ENCODE data around the gene CHST5. TPM values are rescaled to one million over a fixed set of nuclear protein-coding genes. Genes with fewer than 3 reads are reported as not detected.

The CHST5 gene
- 35.6 TPM for polyA plus RNA-seq
- long read RNA-seq, donor 1 = 0 reads
- long read RNA-seq, donor 2, partial matches to known transcripts = 0 of 8 reads
- long read RNA-seq, donor 2, other reads (novel, unspliced or antisense) = 6 of 8 reads
- long read RNA-seq, donor 3 = 0 reads
- long read RNA-seq, donor 4 = 0 reads
- long read RNA-seq, donor 5, partial matches to known transcripts = 0 of 1 reads
- long read RNA-seq, donor 5, other reads (novel, unspliced or antisense) = 0 of 1 reads
- long read RNA-seq, donor 6, partial matches to known transcripts = 0 of 8 reads
- long read RNA-seq, donor 6, other reads (novel, unspliced or antisense) = 5 of 8 reads
- long read RNA-seq, donor 7, partial matches to known transcripts = 0 of 1 reads
- long read RNA-seq, donor 7, other reads (novel, unspliced or antisense) = 0 of 1 reads
- long read RNA-seq, donor 8, partial matches to known transcripts = 0 of 3 reads
- long read RNA-seq, donor 8, other reads (novel, unspliced or antisense) = 0 of 3 reads
- long read RNA-seq, donor 9, partial matches to known transcripts = 0 of 1 reads
- long read RNA-seq, donor 9, other reads (novel, unspliced or antisense) = 0 of 1 reads
- long read RNA-seq, donor 10, partial matches to known transcripts = 0 of 4 reads
- long read RNA-seq, donor 10, other reads (novel, unspliced or antisense) = 0 of 4 reads
- long read RNA-seq, donor 11 = 0 reads

GRCh38 chr16:75535901-75536300 lies at the start of gene CHST5:
Gene CHST5 (minus strand): TSS chr16:75536108. CDS start chr16:75530384, 5,724 bp downstream.
- peak within 1 kb of the TSS; percentile 18 for H3K4me3 ChIP-seq (ENCODE audit: low read length)
- peak within 1 kb of the TSS; percentile 13 for H3K27ac ChIP-seq (ENCODE audit: low read length)
- peaks cover 36% of the 10 kb centered on the region for H3K4me1 ChIP-seq (ENCODE audit: control insufficient read depth, insufficient read depth, low read length)
- no CpG with 5 or more reads among the region's 7 CpGs for WGBS (ENCODE audit: insufficient coverage, low lambda C conversion rate)
- no peaks in the 10 kb centered on the region for H3K9me3 ChIP-seq (ENCODE audit: control insufficient read depth, low read depth, low read length)
- H3K27me3 ChIP-seq (ENCODE audit: control insufficient read depth, insufficient read depth, low read length) = no peaks in the 10 kb centered on the region
- H3K36me3 ChIP-seq (ENCODE audit: control insufficient read depth, insufficient read depth, low read length) = no peaks in the 10 kb centered on the region
- DNase-seq = peak in 1 of 2 donors; percentile 69

- no peaks in the 10 kb centered on the region for H3K9me3 ChIP-seq (ENCODE audit: control insufficient read depth, low read depth, low read length)
- H3K4me1 ChIP-seq (ENCODE audit: control insufficient read depth, insufficient read depth, low read length) = no peaks in the 10 kb centered on the region
- 100% methylated on average over 1 of the region's 3 CpGs for whole genome bisulfite sequencing (ENCODE audit: insufficient coverage, low lambda C conversion rate)
- no peak for DNase-seq
- H3K36me3 ChIP-seq (ENCODE audit: control insufficient read depth, insufficient read depth, low read length) = peaks cover 5% of the 10 kb centered on the region
- no peaks in the 10 kb centered on the region for H3K27me3 ChIP-seq (ENCODE audit: control insufficient read depth, insufficient read depth, low read length)
- no peak overlapping the region for H3K4me3 ChIP-seq (ENCODE audit: low read length)
- no peak overlapping the region for H3K27ac ChIP-seq (ENCODE audit: low read length)
Measured at GRCh38 chr16:75584108-75584507, 48.2 kb upstream of the CHST5 start.

- no peak overlapping the region for H3K4me3 ChIP-seq (ENCODE audit: low read length)
- H3K9me3 ChIP-seq (ENCODE audit: control insufficient read depth, low read depth, low read length) = no peaks in the 10 kb centered on the region
- no peaks in the 10 kb centered on the region for H3K4me1 ChIP-seq (ENCODE audit: control insufficient read depth, insufficient read depth, low read length)
- WGBS (ENCODE audit: insufficient coverage, low lambda C conversion rate) = 100% methylated on average over 1 of the region's 7 CpGs
- DNase-seq = no peak
- H3K27me3 ChIP-seq (ENCODE audit: control insufficient read depth, insufficient read depth, low read length) = no peaks in the 10 kb centered on the region
- no peak overlapping the region for H3K27ac ChIP-seq (ENCODE audit: low read length)
- peaks cover 47% of the 10 kb centered on the region for H3K36me3 ChIP-seq (ENCODE audit: control insufficient read depth, insufficient read depth, low read length)
Measured at GRCh38 chr16:75579281-75579834, 43.5 kb upstream of the CHST5 start.

- no peaks in the 10 kb centered on the region for H3K4me1 ChIP-seq (ENCODE audit: control insufficient read depth, insufficient read depth, low read length)
- peaks cover 53% of the 10 kb centered on the region for H3K36me3 ChIP-seq (ENCODE audit: control insufficient read depth, insufficient read depth, low read length)
- whole genome bisulfite sequencing (ENCODE audit: insufficient coverage, low lambda C conversion rate) = 83% methylated on average over 1 of the region's 2 CpGs
- no peaks in the 10 kb centered on the region for H3K27me3 ChIP-seq (ENCODE audit: control insufficient read depth, insufficient read depth, low read length)
- no peak for DNase-seq
- no peaks in the 10 kb centered on the region for H3K9me3 ChIP-seq (ENCODE audit: control insufficient read depth, low read depth, low read length)
- H3K27ac ChIP-seq (ENCODE audit: low read length) = no peak overlapping the region
- no peak overlapping the region for H3K4me3 ChIP-seq (ENCODE audit: low read length)
Measured at GRCh38 chr16:75578725-75579124, 42.8 kb upstream of the CHST5 start.

- Histone ChIP-seq H3K27ac (ENCODE audit: low read length) (no peak overlapping the region), H3K36me3 (ENCODE audit: control insufficient read depth, insufficient read depth, low read length) (peaks cover 58% of the 10 kb centered on the region), H3K9me3 (ENCODE audit: control insufficient read depth, low read depth, low read length) (no peaks in the 10 kb centered on the region), H3K4me1 (ENCODE audit: control insufficient read depth, insufficient read depth, low read length) (no peaks in the 10 kb centered on the region), H3K27me3 (ENCODE audit: control insufficient read depth, insufficient read depth, low read length) (no peaks in the 10 kb centered on the region), H3K4me3 (ENCODE audit: low read length) (no peak overlapping the region)
- DNase-seq = no peak
- WGBS (ENCODE audit: insufficient coverage, low lambda C conversion rate) = no CpG with 5 or more reads among the region's 7 CpGs
Measured at GRCh38 chr16:75578212-75578611, 42.3 kb upstream of the CHST5 start.

GRCh38 chr16:75576384-75576811 lies 40.5 kb upstream of the CHST5 start:
- H3K4me3 ChIP-seq (ENCODE audit: low read length) = no peak overlapping the region
- WGBS (ENCODE audit: insufficient coverage, low lambda C conversion rate) = no CpG with 5 or more reads among the region's 3 CpGs
- no peak overlapping the region for H3K27ac ChIP-seq (ENCODE audit: low read length)
- no peaks in the 10 kb centered on the region for H3K27me3 ChIP-seq (ENCODE audit: control insufficient read depth, insufficient read depth, low read length)
- H3K9me3 ChIP-seq (ENCODE audit: control insufficient read depth, low read depth, low read length) = no peaks in the 10 kb centered on the region
- H3K4me1 ChIP-seq (ENCODE audit: control insufficient read depth, insufficient read depth, low read length) = peaks cover under 1% of the 10 kb centered on the region
- H3K36me3 ChIP-seq (ENCODE audit: control insufficient read depth, insufficient read depth, low read length) = peaks cover 72% of the 10 kb centered on the region
- no peak for DNase-seq

GRCh38 chr16:75575958-75576357 lies 40.0 kb upstream of the CHST5 start:
- Histone ChIP-seq H3K4me1 (ENCODE audit: control insufficient read depth, insufficient read depth, low read length) (peaks cover 2% of the 10 kb centered on the region), H3K4me3 (ENCODE audit: low read length) (no peak overlapping the region), H3K36me3 (ENCODE audit: control insufficient read depth, insufficient read depth, low read length) (peaks cover 76% of the 10 kb centered on the region), H3K27ac (ENCODE audit: low read length) (no peak overlapping the region), H3K27me3 (ENCODE audit: control insufficient read depth, insufficient read depth, low read length) (no peaks in the 10 kb centered on the region), H3K9me3 (ENCODE audit: control insufficient read depth, low read depth, low read length) (no peaks in the 10 kb centered on the region)
- DNase-seq = no peak
- WGBS (ENCODE audit: insufficient coverage, low lambda C conversion rate) = 100% methylated on average over 1 of the region's 3 CpGs

- no CpG with 5 or more reads among the region's 5 CpGs for WGBS (ENCODE audit: insufficient coverage, low lambda C conversion rate)
- no peak for DNase-seq
- H3K4me1 ChIP-seq (ENCODE audit: control insufficient read depth, insufficient read depth, low read length) = peaks cover 2% of the 10 kb centered on the region
- H3K27ac ChIP-seq (ENCODE audit: low read length) = no peak overlapping the region
- H3K4me3 ChIP-seq (ENCODE audit: low read length) = no peak overlapping the region
- peaks cover 89% of the 10 kb centered on the region for H3K36me3 ChIP-seq (ENCODE audit: control insufficient read depth, insufficient read depth, low read length)
- H3K27me3 ChIP-seq (ENCODE audit: control insufficient read depth, insufficient read depth, low read length) = no peaks in the 10 kb centered on the region
- H3K9me3 ChIP-seq (ENCODE audit: control insufficient read depth, low read depth, low read length) = no peaks in the 10 kb centered on the region
Measured at GRCh38 chr16:75573955-75574354, 38.0 kb upstream of the CHST5 start.

- Histone ChIP-seq H3K27me3 (ENCODE audit: control insufficient read depth, insufficient read depth, low read length) (no peaks in the 10 kb centered on the region), H3K4me1 (ENCODE audit: control insufficient read depth, insufficient read depth, low read length) (peaks cover 2% of the 10 kb centered on the region), H3K36me3 (ENCODE audit: control insufficient read depth, insufficient read depth, low read length) (peaks cover 90% of the 10 kb centered on the region), H3K4me3 (ENCODE audit: low read length) (no peak overlapping the region), H3K27ac (ENCODE audit: low read length) (no peak overlapping the region), H3K9me3 (ENCODE audit: control insufficient read depth, low read depth, low read length) (no peaks in the 10 kb centered on the region)
- no CpG with 5 or more reads among the region's 3 CpGs for WGBS (ENCODE audit: insufficient coverage, low lambda C conversion rate)
- no peak for DNase-seq
Measured at GRCh38 chr16:75572864-75573542, 37.1 kb upstream of the CHST5 start.

GRCh38 chr16:75570396-75571065 lies 34.6 kb upstream of the CHST5 start:
- no peak for DNase-seq
- H3K9me3 ChIP-seq (ENCODE audit: control insufficient read depth, low read depth, low read length) = no peaks in the 10 kb centered on the region
- H3K36me3 ChIP-seq (ENCODE audit: control insufficient read depth, insufficient read depth, low read length) = peaks cover 70% of the 10 kb centered on the region
- no peak overlapping the region for H3K27ac ChIP-seq (ENCODE audit: low read length)
- peaks cover 9% of the 10 kb centered on the region for H3K4me1 ChIP-seq (ENCODE audit: control insufficient read depth, insufficient read depth, low read length)
- no peaks in the 10 kb centered on the region for H3K27me3 ChIP-seq (ENCODE audit: control insufficient read depth, insufficient read depth, low read length)
- H3K4me3 ChIP-seq (ENCODE audit: low read length) = no peak overlapping the region
- 33% methylated on average over 2 of the region's 5 CpGs for WGBS (ENCODE audit: insufficient coverage, low lambda C conversion rate)

Data from large intestine (tissue), 12 donors.